Right lobe of liver (tissue), 6 donors: Measurements from ENCODE around the gene ALLC. TPM values are rescaled to one million over a fixed set of nuclear protein-coding genes. Genes with fewer than 3 reads are reported as not detected.

Experiments used
- ATAC-seq, 4 donors: fragments of 200-7000 bp; cut with Tn5 transposase; one replicate each; pipeline ENCODE4 v1.9.1; 2020; ENCODE audit warnings: mild to moderate bottlenecking in 4 of 4, moderate library complexity in 4 of 4
- DNase-seq, 3 donors: peaks; one replicate each; pipeline ENCODE4 v3.0.0-alpha.2; 2020
- H3K27ac ChIP-seq, 3 donors: fragments of 200-600 bp; one replicate each; pipeline ENCODE4 v1.8.0; 2022
- H3K27me3 ChIP-seq, 2 donors: fragments of 200-600 bp; one replicate each; pipeline ENCODE4 v1.8.0; 2022
- H3K36me3 ChIP-seq, 4 donors: fragments of 200-600 bp; sonication (generic) in 1 of 4; one replicate each; pipeline versions ENCODE4 v1.5.1 to v1.8.0; 2017 to 2022; ENCODE audit warnings: control low read depth in 1 of 4
- H3K4me1 ChIP-seq, 4 donors: fragments of 200-600 bp; sonication (generic) in 1 of 4; one replicate each; pipeline versions ENCODE4 v1.5.1 to v1.8.0; 2017 to 2022; ENCODE audit warnings: control low read depth in 1 of 4
- H3K4me3 ChIP-seq, 3 donors: fragments of 200-600 bp; one replicate each; pipeline ENCODE4 v1.8.0; 2022
- H3K9me3 ChIP-seq, 4 donors: fragments of 200-600 bp; sonication (generic) in 1 of 4; one replicate each; pipeline versions ENCODE4 v1.5.1 to v1.8.0; 2017 to 2022; ENCODE audit warnings: control low read depth in 1 of 4
- POLR2A ChIP-seq: fragments of 450-650 bp; IDR thresholded peaks from one replicate; pipeline ENCODE4 v1.6.1; 2017; ENCODE audit warnings: antibody characterized with exemption, mild to moderate bottlenecking
- WGBS: methylation state at CpG from one replicate; pipeline ENCODE4 v1.1.6; 2018; ENCODE audit warnings: low coverage, low lambda C conversion rate; ENCODE audit not compliant: insufficient coverage; ENCODE audit errors: missing lambda C conversion rate; 5-methylcytosine and 5-hydroxymethylcytosine counted together
- intact Hi-C, 2 donors: fragments of 100-400 bp; cut with DNase I; formaldehyde crosslinking; loops; one replicate each; pipeline versions ENCODE4 v1.11.2 to v1.14.1; 2022
- total RNA-seq, 6 experiments: library from RNA; depleted of rRNA in 2 of 6; stranded (reverse); fragments of >200 nt in 2 of 6; fragmentation: NEBNext Ultra II Directional in 3 of 6; extraction: Animal tissue kit (Norgen Biotek cat#: 25700) in 3 of 6; gene quantifications; one replicate each; pipeline versions ENCODE4 v1.1.0 to v1.2.4, GENCODE V29; 2016 to 2023
- TF ChIP-seq, protein P1 (sequence below), 4 donors: fragments of 200-600 bp in 3 of 4; fragments of 450-650 bp in 1 of 4; IDR thresholded peaks; one replicate each; pipeline versions ENCODE4 v1.5.1 to v1.8.0; 2016 to 2022; ENCODE audit warnings: antibody characterized with exemption in 4 of 4, mild to moderate bottlenecking in 2 of 4
- donor health status: DM: no; HTN: yes; CAD: no.
- donor health status: DM: no; HTN: no; CAD: no.
- donor health status: DM: no; HTN: no; CAD: no.
- donor health status: DM: no; HTN: yes; CAD: no.
- donor health status: DM: no; HTN: yes; CAD: no.

Gene ALLC
- total RNA-seq, 6 experiments from 2014 or later, result 0.18 to 0.63 (median 0.31) TPM; not detected in 1

DNA sequence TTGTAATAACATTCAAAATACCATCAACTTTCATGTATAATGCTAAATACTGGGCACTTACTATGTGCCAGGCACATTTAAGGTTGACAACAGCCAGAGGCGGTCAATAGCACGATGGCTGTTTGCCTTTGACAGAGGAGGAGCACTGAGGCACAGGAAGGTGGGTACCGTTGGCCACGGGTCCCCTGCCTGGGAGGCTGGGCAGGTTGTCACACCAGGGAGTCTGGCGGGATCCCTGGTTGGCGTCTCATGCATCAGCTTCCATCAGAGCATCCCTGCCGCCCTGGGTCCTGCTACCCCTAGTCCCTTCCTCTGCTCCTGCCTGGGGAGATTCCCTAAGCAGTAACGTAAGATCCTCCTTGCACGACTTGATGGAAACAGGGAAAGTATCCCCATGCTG lies 19.4 kb downstream of the ALLC start:
- WGBS, result 80% methylated on average over 1 of the region's 9 CpGs
- no peak for TF ChIP-seq POLR2A
- TF ChIP-seq, protein P1, sequence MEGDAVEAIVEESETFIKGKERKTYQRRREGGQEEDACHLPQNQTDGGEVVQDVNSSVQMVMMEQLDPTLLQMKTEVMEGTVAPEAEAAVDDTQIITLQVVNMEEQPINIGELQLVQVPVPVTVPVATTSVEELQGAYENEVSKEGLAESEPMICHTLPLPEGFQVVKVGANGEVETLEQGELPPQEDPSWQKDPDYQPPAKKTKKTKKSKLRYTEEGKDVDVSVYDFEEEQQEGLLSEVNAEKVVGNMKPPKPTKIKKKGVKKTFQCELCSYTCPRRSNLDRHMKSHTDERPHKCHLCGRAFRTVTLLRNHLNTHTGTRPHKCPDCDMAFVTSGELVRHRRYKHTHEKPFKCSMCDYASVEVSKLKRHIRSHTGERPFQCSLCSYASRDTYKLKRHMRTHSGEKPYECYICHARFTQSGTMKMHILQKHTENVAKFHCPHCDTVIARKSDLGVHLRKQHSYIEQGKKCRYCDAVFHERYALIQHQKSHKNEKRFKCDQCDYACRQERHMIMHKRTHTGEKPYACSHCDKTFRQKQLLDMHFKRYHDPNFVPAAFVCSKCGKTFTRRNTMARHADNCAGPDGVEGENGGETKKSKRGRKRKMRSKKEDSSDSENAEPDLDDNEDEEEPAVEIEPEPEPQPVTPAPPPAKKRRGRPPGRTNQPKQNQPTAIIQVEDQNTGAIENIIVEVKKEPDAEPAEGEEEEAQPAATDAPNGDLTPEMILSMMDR (IDR thresholded peaks at IDR 0.05), result no peak
- H3K27me3 ChIP-seq, result no peaks in the 10 kb centered on the region

DNA sequence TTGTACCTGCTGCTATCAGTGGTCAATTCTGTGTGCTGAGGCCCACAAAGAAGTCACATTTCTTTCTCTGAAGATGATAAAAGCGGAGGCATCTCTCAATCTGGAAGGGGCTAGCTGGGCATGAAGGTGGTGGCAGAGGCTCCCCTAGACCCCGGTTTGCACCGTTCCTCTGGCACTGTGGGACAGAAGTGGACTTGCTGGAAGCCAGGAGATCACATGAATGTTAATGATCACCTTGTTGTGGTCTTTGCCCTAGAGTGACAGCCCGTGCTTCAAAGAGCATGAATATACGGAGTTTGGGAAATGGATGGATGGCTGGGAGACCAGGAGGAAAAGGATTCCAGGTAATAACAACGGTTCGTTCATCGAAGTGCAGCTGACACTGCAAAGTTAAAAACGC lies 20.2 kb downstream of the ALLC start:
- Histone ChIP-seq H3K27ac (no peak overlapping the region), H3K9me3 (no peaks in the 10 kb centered on the region), H3K4me1 (no peaks in the 10 kb centered on the region), H3K36me3 (no peaks in the 10 kb centered on the region), H3K4me3 (no peak overlapping the region), H3K27me3 (no peaks in the 10 kb centered on the region)
- no peak for TF ChIP-seq POLR2A
- intact Hi-C loops, result no loop called here
- 39% methylated on average over 7 of the region's 9 CpGs for WGBS
- ATAC-seq, result no peak
- DNase-seq, result no peak

More for the DNA sequence above, 19.4 kb downstream of the ALLC start:
- Histone ChIP-seq H3K36me3 (no peaks in the 10 kb centered on the region), H3K4me3 (no peak overlapping the region), H3K27ac (no peak overlapping the region), H3K9me3 (no peaks in the 10 kb centered on the region), H3K4me1 (no peaks in the 10 kb centered on the region)
- ATAC-seq, result no peak
- no peak for DNase-seq
- intact Hi-C loops, result no loop called here

DNA sequence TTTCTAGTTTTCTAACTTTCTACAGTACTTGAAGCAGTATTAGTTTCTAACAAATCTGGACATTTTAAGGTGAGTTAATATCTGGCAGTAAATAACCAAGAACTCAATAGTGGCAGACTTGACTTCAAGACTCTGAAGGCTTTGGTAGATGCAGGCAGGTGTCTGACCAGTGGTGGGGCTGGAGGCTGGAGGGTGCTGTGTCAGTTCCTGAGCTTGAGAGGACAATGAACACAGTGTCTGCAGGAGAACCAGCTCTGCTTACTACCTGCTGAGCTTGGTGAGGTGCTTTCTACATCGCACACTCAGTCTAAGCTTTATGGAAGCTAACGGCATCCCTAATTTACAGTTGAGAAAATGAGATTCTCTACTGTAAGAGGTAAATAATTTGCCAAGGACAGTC lies 21.2 kb downstream of the ALLC start:
- H3K27me3 ChIP-seq, result no peaks in the 10 kb centered on the region
- WGBS, result 80% methylated on average over 1 of the region's 2 CpGs
- H3K9me3 ChIP-seq, result no peaks in the 10 kb centered on the region
- DNase-seq (no peak), ATAC-seq (no peak)
- no peak overlapping the region for H3K27ac ChIP-seq
- TF ChIP-seq, protein P1 (IDR thresholded peaks at IDR 0.05), result no peak
- TF ChIP-seq POLR2A, result no peak
- H3K4me1 ChIP-seq, result no peaks in the 10 kb centered on the region
- no peak overlapping the region for H3K4me3 ChIP-seq
- no peaks in the 10 kb centered on the region for H3K36me3 ChIP-seq
- intact Hi-C loops, result no loop called here

DNA sequence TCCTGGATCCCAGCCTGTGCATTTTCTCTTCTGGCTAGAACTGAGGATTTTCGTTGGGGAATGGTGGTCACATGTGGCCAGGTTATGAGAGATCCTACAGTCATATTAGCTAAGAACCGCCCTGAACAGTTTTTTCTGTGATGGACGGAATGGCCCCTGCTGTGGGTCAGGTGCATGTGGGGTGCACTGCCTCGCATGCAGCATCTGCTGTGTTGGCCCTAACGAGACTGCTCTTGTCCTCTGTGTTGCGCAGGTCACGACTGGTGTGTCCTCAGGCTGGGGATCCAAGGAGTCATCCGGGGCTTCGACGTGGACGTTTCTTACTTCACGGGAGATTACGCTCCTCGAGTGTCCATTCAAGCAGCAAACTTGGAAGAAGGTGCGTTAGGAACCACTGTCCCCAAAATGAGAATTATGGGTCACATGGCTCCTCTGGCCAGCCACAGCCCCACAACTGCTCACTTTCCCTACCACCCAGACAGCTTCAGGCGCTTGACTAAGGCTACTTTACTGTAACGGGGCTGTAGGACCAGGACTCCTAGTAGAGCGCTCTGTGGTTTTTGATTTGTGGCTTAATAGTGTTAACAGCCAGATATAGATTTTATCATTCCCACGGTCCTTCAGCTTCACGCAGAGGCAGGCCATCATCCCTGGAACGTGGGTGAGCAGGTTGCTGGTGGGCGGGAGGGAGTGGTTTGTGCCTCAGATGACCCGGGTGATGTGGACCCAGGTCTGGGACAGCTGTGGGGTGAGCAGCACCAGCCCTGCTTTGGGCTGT lies 21.8 kb downstream of the ALLC start:
- Histone ChIP-seq H3K9me3 (no peaks in the 10 kb centered on the region), H3K27ac (no peak overlapping the region), H3K36me3 (no peaks in the 10 kb centered on the region), H3K4me1 (no peaks in the 10 kb centered on the region), H3K4me3 (no peak overlapping the region), H3K27me3 (no peaks in the 10 kb centered on the region)
- 65% methylated on average over 7 of the region's 23 CpGs for WGBS
- DNase-seq, result no peak
- intact Hi-C loops, result no loop called here
- no peak for ATAC-seq
- TF ChIP-seq POLR2A, result no peak
- TF ChIP-seq, protein P1 (IDR thresholded peaks at IDR 0.05), result no peak

DNA sequence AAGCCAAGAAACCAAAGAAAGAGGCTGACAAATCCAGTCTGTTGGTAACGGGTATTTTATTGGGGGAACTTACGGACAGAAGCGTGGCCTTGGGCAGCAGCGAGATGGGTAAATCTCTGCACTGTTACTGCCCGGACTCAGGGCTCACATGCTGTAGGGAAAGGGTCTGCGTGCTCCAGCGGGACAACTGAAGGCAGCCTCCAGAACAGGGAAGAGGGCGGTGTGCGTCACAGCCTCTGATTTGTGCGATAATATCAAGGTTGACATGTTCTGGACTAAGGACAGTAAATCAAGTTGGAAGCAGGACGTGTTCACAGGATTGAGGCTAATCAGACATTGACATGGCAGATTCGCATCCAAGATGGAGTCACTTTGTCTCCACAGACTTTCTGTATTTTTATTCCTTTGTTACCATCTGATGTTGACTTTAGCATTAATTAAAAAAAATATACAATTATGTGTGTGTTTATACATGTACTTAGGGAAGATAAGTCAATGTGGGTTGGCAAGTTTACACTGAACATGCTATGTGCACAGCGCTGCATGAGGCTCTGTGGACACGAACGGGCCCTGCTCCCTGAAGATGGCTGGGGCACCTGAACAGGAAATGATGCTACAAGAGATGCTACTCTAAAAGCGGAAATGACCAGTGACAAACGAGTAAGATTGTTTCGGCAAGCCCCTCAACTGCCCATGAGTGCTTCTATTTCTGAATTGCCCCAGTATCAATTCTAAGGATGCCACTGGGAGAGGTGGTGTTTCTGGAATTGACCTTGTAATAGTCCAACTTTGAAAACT lies 22.7 kb downstream of the ALLC start:
- no peak for DNase-seq
- H3K27me3 ChIP-seq, result no peaks in the 10 kb centered on the region
- H3K4me3 ChIP-seq, result no peak overlapping the region
- intact Hi-C loops, result no loop called here
- no peaks in the 10 kb centered on the region for H3K9me3 ChIP-seq
- 75% methylated on average over 18 of the region's 18 CpGs for WGBS
- TF ChIP-seq, protein P1 (IDR thresholded peaks at IDR 0.05), result no peak
- no peak for TF ChIP-seq POLR2A
- no peak for ATAC-seq
- H3K4me1 ChIP-seq, result no peaks in the 10 kb centered on the region
- H3K27ac ChIP-seq, result no peak overlapping the region
- no peaks in the 10 kb centered on the region for H3K36me3 ChIP-seq
